B cell (primary cell): ENCODE data around the gene DPYSL4. TPM values are rescaled to one million over a fixed set of nuclear protein-coding genes. Genes with fewer than 3 reads are reported as not detected.

Experiments used
- ATAC-seq: fragments of 200-7000 bp; cut with Tn5 transposase; one replicate; pipeline ENCODE4 v1.10.0; 2021; ENCODE audit warnings: low read depth, mild to moderate bottlenecking, moderate number of reproducible peaks, moderate library complexity
- CTCF ChIA-PET: fragments of 350-600 bp; sonication (Branson Sonifier 250); formaldehyde crosslinking; loops from one replicate; lab custom pipeline; 2021; ENCODE audit warnings: antibody characterized with exemption, inconsistent platforms; lab: Charles Lee
- POLR2A ChIA-PET: fragments of 350-600 bp; sonication (Branson Sonifier 250); formaldehyde crosslinking; loops from one replicate; lab custom pipeline; 2021; ENCODE audit warnings: antibody characterized with exemption; lab: Charles Lee
- DNase-seq: peaks from one replicate; pipeline ENCODE4 v3.0.0; 2013
- H2AFZ ChIP-seq: 2 replicates; pipeline ENCODE4 v1.6.1; 2012; ENCODE audit warnings: mild to moderate bottlenecking, low read depth, low read length; ENCODE audit not compliant: insufficient read depth, poor library complexity, severe bottlenecking
- H3K27ac ChIP-seq, 2 donors: 1 replicate in 1 of 2; 2 replicates in 1 of 2; pipeline ENCODE4 v1.5.1; 2012 to 2013; ENCODE audit warnings: low read length in 2 of 2, mild to moderate bottlenecking in 2 of 2, moderate library complexity in 1 of 2
- H3K27me3 ChIP-seq, 4 experiments: fragments of 200-600 bp in 1 of 4; sonication (generic) in 1 of 4; replicated peaks in 1 of 4; 1 replicate in 2 of 4; 2 replicates in 2 of 4; pipeline versions ENCODE4 v1.6.1 to v1.7.0; 2013 to 2016; ENCODE audit warnings: low read length in 3 of 4, mild to moderate bottlenecking in 2 of 4, mixed read lengths in 1 of 4, moderate library complexity in 1 of 4; ENCODE audit not compliant: insufficient read depth in 4 of 4, control insufficient read depth in 3 of 4; ENCODE audit errors: control extremely low read depth in 1 of 4
- H3K36me3 ChIP-seq, 2 experiments: replicated peaks in 1 of 2; 1 replicate in 1 of 2; 2 replicates in 1 of 2; pipeline versions ENCODE4 v1.6.1 to v1.7.1; 2013; ENCODE audit warnings: low read length in 1 of 2; ENCODE audit not compliant: insufficient read depth in 2 of 2, control insufficient read depth in 1 of 2; ENCODE audit errors: control extremely low read depth in 1 of 2, extremely low read depth in 1 of 2
- H3K4me1 ChIP-seq, 2 donors: fragments of 200-600 bp in 1 of 2; sonication (generic) in 1 of 2; 1 replicate in 1 of 2; 2 replicates in 1 of 2; pipeline versions ENCODE4 v1.5.1 to v1.6.1; 2013 to 2017; ENCODE audit warnings: low read length in 2 of 2; ENCODE audit not compliant: control insufficient read depth in 2 of 2, insufficient read depth in 2 of 2
- H3K4me2 ChIP-seq: replicated peaks from 2 replicates; pipeline ENCODE3; 2012; ENCODE audit warnings: mild to moderate bottlenecking, low read depth, low read length; ENCODE audit not compliant: poor library complexity, severe bottlenecking
- H3K4me3 ChIP-seq, 5 experiments: fragments of 200-600 bp in 1 of 5; sonication (generic) in 1 of 5; 1 replicate in 3 of 5; 2 replicates in 2 of 5; pipeline versions ENCODE4 v1.5.1 to v1.7.0; 2011 to 2016; ENCODE audit warnings: low read length in 4 of 5, mild to moderate bottlenecking in 4 of 5, low read depth in 2 of 5, control low read depth in 1 of 5, moderate library complexity in 1 of 5; ENCODE audit not compliant: insufficient read depth in 1 of 5; ENCODE audit errors: control extremely low read depth in 1 of 5, extremely low read depth in 1 of 5
- H3K79me2 ChIP-seq: fragments of 200-600 bp; sonication (generic); one replicate; pipeline ENCODE4 v1.6.0; 2016; ENCODE audit warnings: low read length; ENCODE audit not compliant: control insufficient read depth, insufficient read depth
- H3K9ac ChIP-seq: fragments of 200-600 bp; sonication (generic); 2 replicates; pipeline ENCODE4 v1.6.1; 2017; ENCODE audit warnings: mild to moderate bottlenecking, low read length, moderate library complexity
- H3K9me3 ChIP-seq, 3 donors: one replicate each; pipeline versions ENCODE4 v1.6.1 to v1.7.1; 2013; ENCODE audit warnings: low read length in 2 of 3; ENCODE audit not compliant: control insufficient read depth in 2 of 3, insufficient read depth in 1 of 3; ENCODE audit errors: control extremely low read depth in 1 of 3
- H4K20me1 ChIP-seq: 2 replicates; pipeline ENCODE4 v1.6.0; 2012; ENCODE audit warnings: mild to moderate bottlenecking, low read length; ENCODE audit not compliant: insufficient read depth, control insufficient read depth, poor library complexity, severe bottlenecking
- H3K27ac Mint-ChIP-seq: one replicate; pipeline ENCODE4 v1.8.0; 2021; ENCODE audit warnings: mixed read lengths
- H3K27me3 Mint-ChIP-seq: one replicate; pipeline ENCODE4 v1.8.0; 2021; ENCODE audit warnings: mixed read lengths
- H3K4me1 Mint-ChIP-seq: one replicate; pipeline ENCODE4 v1.8.0; 2021; ENCODE audit warnings: mixed read lengths
- H3K4me3 Mint-ChIP-seq: one replicate; pipeline ENCODE4 v1.8.0; 2021; ENCODE audit warnings: mixed read lengths
- H3K9me3 Mint-ChIP-seq: one replicate; pipeline ENCODE4 v1.8.0; 2022; ENCODE audit warnings: mixed read lengths; ENCODE audit not compliant: insufficient read depth
- EZH2 ChIP-seq: IDR thresholded peaks from 2 replicates; pipeline ENCODE4 v1.6.1; 2012; ENCODE audit warnings: borderline replicate concordance, low read depth, mild to moderate bottlenecking, moderate library complexity, low read length; ENCODE audit not compliant: insufficient read depth, poor library complexity, severe bottlenecking
- WGBS: methylation state at CpG from one replicate; pipeline ENCODE4 v1.1.5; 2013; ENCODE audit warnings: missing lambda C conversion rate; ENCODE audit not compliant: insufficient coverage; 5-methylcytosine and 5-hydroxymethylcytosine counted together
- intact Hi-C: fragments of 100-400 bp; cut with micrococcal nuclease; formaldehyde crosslinking; loops from one replicate; pipeline ENCODE4 v1.10.0; 2022
- polyA plus RNA-seq: library from polyadenylated mRNA; depleted of rRNA; stranded (reverse); fragments of >200 nt; gene quantifications from 2 replicates; pipeline ENCODE4 v1.2.3, GENCODE V29; 2012
- total RNA-seq, 2 donors: library from RNA; stranded (reverse); fragments of 120-200 nt in 1 of 2; gene quantifications; 1 replicate in 1 of 2; 2 replicates in 1 of 2; pipeline versions ENCODE4 v1.2.3 to v1.2.4, GENCODE V29; 2013 to 2022
- TF ChIP-seq, protein P1 (sequence below): fragments of 200-600 bp; IDR thresholded peaks from one replicate; pipeline ENCODE4 v1.8.0; 2022; ENCODE audit warnings: antibody characterized with exemption, mild to moderate bottlenecking

Gene DPYSL4
- total and polyA plus RNA-seq, 2 donors (not counting 1 experiment from before 2014, with no cell fraction given) = 0.03 to 0.22 TPM

DNA sequence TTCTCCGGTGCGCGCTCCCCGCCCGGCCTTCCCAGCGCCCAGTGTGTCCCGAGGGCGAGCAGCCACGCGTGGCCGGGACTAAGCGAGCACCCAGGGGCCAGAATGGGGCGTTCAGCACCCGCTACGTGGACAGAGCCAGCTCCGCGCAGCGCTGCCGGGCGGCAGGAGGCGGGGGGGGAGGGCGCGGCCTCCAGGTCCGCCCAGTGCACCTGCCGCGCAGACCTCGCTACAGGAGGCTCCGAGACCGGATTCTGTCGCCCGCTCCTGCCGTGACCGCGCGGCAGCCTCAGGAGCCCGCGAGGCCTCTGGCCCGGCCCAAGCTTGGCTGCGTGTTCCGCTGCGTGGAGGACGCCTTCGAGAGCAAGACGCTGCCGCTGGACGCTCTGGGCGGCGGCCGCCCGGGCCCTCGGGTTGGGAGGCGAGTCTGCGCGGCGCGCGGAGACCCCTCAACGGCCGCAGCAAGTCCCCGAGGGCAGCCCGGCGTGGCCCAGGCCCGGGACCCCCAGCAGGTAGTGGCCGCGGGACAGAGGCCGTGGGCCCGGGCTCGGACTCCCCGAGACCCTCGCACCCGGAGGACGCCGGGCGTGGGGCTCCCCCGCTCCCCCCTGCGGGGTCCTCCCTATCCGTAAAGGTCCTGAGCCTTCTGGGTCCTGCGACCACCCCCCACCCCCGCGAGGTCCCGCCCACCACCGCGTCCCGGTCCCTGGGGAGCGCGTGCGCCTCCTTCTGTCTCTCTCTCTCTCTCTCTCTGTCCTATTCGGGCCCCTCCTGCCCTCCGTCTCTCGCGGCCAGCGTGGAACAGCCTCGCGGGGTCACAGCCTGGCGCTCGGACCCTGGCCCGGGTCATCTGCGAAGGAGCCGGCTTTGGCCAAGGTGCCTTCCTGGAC lies 904 bp upstream of the DPYSL4 start:
- H3K27me3 Mint-ChIP-seq = peaks cover 52% of the 10 kb centered on the region

More for the DNA sequence above, 904 bp upstream of the DPYSL4 start:
- ChIA-PET POLR2A (no interaction called here), CTCF (no interaction called here)
- Histone ChIP-seq H3K9ac (no peak overlapping the region), H3K4me1 (peaks cover 13 to 25% of the 10 kb centered on the region in 2 donors), H3K27me3 (peaks cover 0 to 53% (median 19%) of the 10 kb centered on the region in 4 experiments), H3K79me2 (no peaks in the 10 kb centered on the region), H3K9me3 (peaks cover 0 to 16% (median 0%) of the 10 kb centered on the region in 3 donors), H4K20me1 (no peaks in the 10 kb centered on the region), H2AFZ (no peak overlapping the region), H3K4me2 (peak overlapping the region; percentile 77), H3K4me3 (peak overlapping the region in 2 of 5 experiments; percentile 2 to 37), H3K27ac (no peak overlapping the region), H3K36me3 (no peaks in the 10 kb centered on the region)
- WGBS = 8% methylated on average over 92 of the region's 99 CpGs
- DNase-seq (peak; percentile 65), ATAC-seq (peak; percentile 70)
- Mint-ChIP-seq H3K4me1 (peaks cover 8% of the 10 kb centered on the region), H3K4me3 (peak overlapping the region; percentile 52), H3K9me3 (peaks cover 2% of the 10 kb centered on the region), H3K27ac (no peak overlapping the region)
- intact Hi-C loops = loop anchor here (2.0 kb wide), 1 partner anchor 123 kb away; no protein-coding TSS in a partner anchor
- TF ChIP-seq EZH2 = no peak
- TF ChIP-seq, protein P1, sequence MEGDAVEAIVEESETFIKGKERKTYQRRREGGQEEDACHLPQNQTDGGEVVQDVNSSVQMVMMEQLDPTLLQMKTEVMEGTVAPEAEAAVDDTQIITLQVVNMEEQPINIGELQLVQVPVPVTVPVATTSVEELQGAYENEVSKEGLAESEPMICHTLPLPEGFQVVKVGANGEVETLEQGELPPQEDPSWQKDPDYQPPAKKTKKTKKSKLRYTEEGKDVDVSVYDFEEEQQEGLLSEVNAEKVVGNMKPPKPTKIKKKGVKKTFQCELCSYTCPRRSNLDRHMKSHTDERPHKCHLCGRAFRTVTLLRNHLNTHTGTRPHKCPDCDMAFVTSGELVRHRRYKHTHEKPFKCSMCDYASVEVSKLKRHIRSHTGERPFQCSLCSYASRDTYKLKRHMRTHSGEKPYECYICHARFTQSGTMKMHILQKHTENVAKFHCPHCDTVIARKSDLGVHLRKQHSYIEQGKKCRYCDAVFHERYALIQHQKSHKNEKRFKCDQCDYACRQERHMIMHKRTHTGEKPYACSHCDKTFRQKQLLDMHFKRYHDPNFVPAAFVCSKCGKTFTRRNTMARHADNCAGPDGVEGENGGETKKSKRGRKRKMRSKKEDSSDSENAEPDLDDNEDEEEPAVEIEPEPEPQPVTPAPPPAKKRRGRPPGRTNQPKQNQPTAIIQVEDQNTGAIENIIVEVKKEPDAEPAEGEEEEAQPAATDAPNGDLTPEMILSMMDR = no peak
